ENCODE measurements around the gene FASTK.

DNA sequence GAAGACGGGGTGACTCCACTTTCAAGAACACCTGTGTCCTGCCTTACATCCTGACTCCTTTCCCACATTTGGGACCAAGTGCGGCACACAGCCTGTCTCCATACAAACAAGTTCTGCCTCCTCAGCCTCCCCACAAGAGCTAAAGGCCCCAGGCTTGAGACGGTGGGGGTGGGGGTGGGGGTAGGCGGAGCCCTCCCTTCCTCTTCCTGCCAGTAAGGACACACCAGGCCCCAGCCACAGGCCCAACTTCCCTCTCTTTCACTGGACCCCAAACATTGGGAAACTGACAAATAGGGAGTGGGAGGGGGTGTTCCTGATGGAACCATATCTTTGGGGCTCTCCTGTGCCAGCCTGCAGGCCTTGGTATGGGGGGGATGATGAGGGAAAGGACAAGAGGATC is 27.5 kb downstream of the FASTK start:
- no peak for TF ChIP-seq BHLHE40 (IDR thresholded peaks at IDR 0.05; ENCODE audit: borderline replicate concordance)
- no peak for TF ChIP-seq SUZ12 (IDR thresholded peaks at IDR 0.05)
- TF ChIP-seq NFRKB (IDR thresholded peaks at IDR 0.05): no peak
- TF ChIP-seq FOXM1 (IDR thresholded peaks at IDR 0.05; ENCODE audit: borderline replicate concordance): no peak
- TF ChIP-seq L3MBTL2 (conservative IDR thresholded peaks at IDR 0.05): no peak
- TF ChIP-seq ELF4 (IDR thresholded peaks at IDR 0.05): no peak
- TF ChIP-seq, protein P1, sequence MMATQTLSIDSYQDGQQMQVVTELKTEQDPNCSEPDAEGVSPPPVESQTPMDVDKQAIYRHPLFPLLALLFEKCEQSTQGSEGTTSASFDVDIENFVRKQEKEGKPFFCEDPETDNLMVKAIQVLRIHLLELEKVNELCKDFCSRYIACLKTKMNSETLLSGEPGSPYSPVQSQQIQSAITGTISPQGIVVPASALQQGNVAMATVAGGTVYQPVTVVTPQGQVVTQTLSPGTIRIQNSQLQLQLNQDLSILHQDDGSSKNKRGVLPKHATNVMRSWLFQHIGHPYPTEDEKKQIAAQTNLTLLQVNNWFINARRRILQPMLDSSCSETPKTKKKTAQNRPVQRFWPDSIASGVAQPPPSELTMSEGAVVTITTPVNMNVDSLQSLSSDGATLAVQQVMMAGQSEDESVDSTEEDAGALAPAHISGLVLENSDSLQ (IDR thresholded peaks at IDR 0.05): no peak
- no peak for TF ChIP-seq CTBP1 (IDR thresholded peaks at IDR 0.05; ENCODE audit: borderline replicate concordance)
- no peak for TF ChIP-seq LEF1 (IDR thresholded peaks at IDR 0.05; ENCODE audit: borderline replicate concordance)
- no peak for TF ChIP-seq TARDBP (IDR thresholded peaks at IDR 0.05)
- no peak for TF ChIP-seq FOXA1 (IDR thresholded peaks at IDR 0.05)
- TF ChIP-seq HDGF (IDR thresholded peaks at IDR 0.05; ENCODE audit: borderline replicate concordance): no peak
- no peak for TF ChIP-seq SP1 (IDR thresholded peaks at IDR 0.05)

Data from HEK293T (cell line).